AG09319 (cell line): ENCODE results near the gene TAC4.

ENCODE experiments used
- DNase-seq: peaks from one replicate; pipeline ENCODE4 v3.0.0-alpha.2; 2010; ENCODE audit warnings: low read depth; ENCODE audit errors: extremely low read depth
- CTCF ChIP-seq: IDR thresholded peaks from 2 replicates; pipeline ENCODE4 v1.5.1; 2011; ENCODE audit warnings: low read depth, mild to moderate bottlenecking, inconsistent platforms, low read length, moderate library complexity

TAC4 gene

GRCh38 chr17:49821466-49821865 is 26.4 kb downstream of the TAC4 start:
- no peak for TF ChIP-seq CTCF
- no peak for DNase-seq

DNA sequence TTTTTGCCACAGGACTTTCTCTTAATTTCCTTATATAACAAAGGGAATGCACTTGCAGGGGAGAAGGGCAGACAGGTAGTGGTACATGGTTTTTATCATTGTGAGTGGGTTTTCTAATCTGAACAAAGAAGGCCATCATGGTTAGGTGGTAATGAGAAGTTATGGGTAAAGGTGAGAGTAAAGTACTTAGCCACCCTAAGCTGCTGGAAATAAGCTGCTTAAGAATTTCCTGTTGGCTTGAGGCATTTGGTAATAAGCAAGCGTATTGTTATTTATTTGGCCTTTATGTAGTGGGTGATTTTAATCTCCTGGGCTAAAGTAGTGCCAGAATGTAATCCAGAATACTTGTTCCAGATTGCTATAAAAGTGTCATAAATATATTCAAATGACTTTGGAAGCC is 27.1 kb downstream of the TAC4 start:
- no peak for TF ChIP-seq CTCF
- DNase-seq, result no peak

DNA sequence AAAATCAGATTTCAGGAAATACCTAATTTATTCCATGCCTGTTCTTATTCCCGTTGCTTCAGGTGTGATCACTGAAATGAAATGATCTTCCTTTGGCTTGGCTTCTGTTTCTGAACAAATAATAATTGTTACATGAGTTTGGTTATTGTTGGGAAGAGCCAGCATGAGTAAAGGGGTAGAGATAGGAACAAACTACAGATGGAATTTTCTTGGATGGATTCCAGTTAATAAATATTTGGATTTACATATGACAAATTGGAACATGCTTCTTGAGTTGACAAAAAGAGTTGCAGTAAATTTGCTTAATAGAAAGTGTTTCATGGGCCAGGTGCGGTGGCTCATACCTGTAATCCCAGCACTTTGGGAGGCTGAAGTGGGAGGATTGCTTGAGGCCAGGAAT is 28.2 kb downstream of the TAC4 start:
- no peak for TF ChIP-seq CTCF
- no peak for DNase-seq

GRCh38 chr17:49819138-49819537 is 28.7 kb downstream of the TAC4 start:
- no peak for TF ChIP-seq CTCF
- no peak for DNase-seq

DNA sequence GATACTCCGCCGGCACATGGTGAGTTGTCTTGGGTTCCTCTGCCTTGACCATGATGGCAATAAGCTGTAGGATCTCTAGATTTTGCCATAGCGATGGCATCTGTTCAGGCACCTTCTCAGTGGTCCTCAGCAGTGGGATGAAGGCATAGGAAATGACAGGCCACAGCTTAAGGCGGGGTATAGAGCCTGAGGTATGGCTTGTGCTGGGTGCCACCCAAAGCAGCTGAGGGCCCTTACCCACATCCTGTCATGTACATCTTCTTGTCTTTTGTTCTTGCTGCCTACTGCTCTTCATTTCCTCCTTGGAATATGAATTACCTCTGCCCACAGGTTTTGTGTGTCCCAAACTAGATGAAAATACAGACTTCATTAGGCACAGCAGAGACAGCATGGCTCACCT is 29.9 kb downstream of the TAC4 start:
- no peak for DNase-seq
- TF ChIP-seq CTCF, result no peak

GRCh38 chr17:49815761-49816281 is 32.0 kb downstream of the TAC4 start:
- DNase-seq, result no peak
- TF ChIP-seq CTCF, result no peak

DNA sequence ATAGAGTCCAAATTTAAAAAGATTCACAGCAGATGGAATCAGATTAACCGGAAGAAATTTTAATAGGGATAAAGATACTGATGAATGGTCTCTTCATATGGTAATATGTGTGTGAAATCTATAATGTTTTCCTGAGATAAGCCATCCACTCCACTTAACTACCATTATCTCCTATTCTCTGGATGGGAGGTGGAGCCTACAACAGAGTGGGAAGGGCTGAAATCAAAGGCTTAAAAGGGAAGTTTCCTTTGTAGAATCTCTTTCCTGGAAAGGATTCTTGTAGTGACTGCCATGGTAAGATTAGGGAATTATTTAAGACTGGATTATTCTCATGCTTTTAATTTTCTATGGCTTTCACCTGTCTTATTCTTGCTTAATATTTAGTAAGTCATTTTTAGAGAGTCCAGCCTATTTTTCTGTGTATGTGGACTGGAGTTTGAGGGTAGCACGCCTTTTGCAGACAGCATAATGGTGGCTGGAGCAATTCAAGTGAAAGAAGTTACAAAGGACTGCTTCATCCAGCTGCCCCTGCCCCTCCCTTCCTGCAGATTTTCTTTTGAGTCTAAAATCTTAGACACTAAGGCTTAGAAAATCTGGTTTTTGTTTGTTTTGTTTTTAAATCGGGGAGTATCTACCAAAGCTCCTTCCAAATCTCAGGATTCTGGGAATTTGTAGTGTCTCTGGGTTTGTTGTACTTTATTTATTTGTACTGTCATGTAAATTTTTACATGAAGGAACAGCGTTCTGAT is 32.9 kb downstream of the TAC4 start:
- DNase-seq, result no peak
- no peak for TF ChIP-seq CTCF
